NCI-H2107 treated with DMSO at 0.1 percent for 48 hours (cell line): Measurements from ENCODE around the gene FGD6.
"Not testable (repeated sequence)": the region's sequence is repeated elsewhere in the genome, so short reads cannot be mapped to it uniquely, and the experiment has no call there.

ENCODE experiments used
- DNase-seq: peaks from one replicate; lab custom pipeline; 2025; ENCODE audit not compliant: unreplicated experiment; lab: John Stamatoyannopoulos, UW

The FGD6 gene

GRCh38 chr12:95235621-95236020 lies 18.4 kb upstream of the FGD6 start:
- DNase-seq = not testable (repeated sequence)

DNA sequence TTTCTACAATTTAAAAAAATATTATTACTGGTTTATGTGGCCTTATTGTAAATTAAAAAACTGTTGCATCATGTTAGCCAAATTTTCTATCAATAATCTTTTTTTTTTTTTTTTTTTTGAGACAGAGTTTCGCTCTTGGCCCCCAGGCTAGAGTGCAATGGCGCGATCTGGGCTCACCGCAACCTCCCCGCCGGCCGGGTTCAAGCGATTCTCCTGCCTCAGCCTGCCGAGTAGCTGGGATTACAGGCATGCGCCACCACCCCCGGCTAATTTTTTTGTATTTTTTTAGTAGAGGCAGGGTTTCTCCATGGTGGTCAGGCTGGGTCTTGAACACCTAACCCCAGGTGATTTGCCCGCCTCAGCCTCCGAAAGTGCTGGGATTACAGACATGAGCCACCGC lies 16.9 kb upstream of the FGD6 start:
- not testable (repeated sequence) for DNase-seq

- no peak for DNase-seq
These were observed 13.9 kb upstream of the FGD6 start for GRCh38 chr12:95231190-95231589.

GRCh38 chr12:95230313-95230712 lies 13.0 kb upstream of the FGD6 start:
- DNase-seq = no peak

DNA sequence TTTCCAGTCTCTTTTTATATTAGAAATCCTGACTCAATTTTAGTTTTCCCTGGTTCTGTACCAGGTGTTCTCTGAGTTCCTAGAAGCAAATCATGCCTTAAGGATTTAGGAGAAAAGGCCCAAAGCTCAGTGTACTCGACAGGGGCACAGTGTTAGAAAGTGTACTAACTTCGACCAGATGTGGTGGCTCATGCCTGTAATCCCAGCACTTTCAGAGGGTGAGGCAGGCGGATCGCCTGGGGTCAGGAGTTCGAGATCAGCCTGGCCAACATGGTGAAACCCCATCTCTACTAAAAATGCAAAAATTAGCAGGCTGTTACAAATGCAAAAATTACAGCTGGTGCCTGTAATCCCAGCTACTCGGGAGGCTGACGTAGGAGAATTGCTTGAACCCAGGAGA lies 12.4 kb upstream of the FGD6 start:
- DNase-seq = no peak

DNA sequence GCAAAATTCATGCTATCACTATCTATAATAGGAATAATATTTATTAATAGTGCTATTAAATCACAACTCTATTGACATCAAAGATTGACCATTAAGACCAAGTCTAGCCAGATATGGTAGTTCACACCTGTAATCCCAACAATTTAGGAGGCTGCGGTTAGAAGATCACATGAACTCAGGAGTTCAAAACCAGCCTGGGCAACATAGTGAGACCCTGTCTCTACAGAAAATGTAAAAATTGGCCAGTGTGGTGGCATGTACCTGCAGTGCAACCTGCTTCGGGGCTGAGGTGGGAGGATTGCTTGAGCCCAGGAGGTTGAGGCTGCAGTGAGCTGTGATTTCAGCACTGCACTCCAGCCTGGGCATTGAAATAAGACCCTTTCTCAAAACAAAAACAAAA lies 11.3 kb upstream of the FGD6 start:
- DNase-seq = no peak

- DNase-seq = no peak
These were observed 10.6 kb upstream of the FGD6 start for GRCh38 chr12:95227818-95228356.

DNA sequence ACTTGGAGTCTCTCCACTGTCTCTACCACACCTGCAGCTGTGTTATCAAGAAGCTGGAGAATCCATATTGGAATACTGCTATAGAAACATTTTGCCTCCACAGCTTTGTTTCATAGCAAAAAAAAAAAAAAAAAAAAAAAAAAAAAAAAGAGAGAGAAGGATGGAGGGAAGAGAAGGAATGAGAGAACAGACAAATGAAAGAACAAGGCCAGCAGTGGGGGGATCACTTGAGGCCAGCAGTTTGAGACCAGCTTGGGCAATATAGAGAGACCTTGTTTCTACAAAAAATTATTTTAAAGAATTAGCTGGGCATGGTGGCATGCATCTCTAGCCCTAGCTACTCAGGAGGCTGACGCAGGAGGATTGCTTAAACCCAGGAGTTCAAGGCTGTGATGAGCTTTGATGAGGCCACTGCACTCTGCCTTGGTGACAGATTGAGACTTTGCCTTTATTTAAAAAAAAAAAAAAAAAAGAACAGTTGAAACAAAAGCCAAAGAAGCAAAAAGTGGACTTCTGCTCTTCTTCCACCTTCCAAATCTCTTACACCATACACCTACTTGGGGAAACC lies 8.5 kb upstream of the FGD6 start:
- no peak for DNase-seq

GRCh38 chr12:95224202-95225170 lies 7.2 kb upstream of the FGD6 start:
- DNase-seq = no peak

GRCh38 chr12:95220726-95221125 lies 3.5 kb upstream of the FGD6 start:
- no peak for DNase-seq

DNA sequence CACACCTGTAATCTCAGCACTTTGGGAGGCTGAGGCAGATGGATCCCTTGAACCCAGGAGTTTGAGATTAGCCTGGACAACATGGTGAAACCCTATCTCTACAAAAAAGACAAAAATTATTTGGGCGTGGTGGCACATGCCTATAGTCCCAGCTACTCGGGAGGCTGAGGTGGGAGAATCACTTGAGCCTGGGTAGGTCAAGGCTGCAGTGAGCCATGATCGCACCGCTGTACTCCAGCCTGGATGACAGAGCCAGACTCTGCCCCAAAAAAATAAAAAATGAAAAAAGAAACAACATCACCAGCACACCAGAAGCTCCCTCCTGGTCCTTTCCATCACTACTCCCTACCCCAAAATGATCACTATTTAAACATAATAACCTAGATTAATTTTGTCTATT lies 2.9 kb upstream of the FGD6 start:
- no peak for DNase-seq

- peak; percentile 67 for DNase-seq
These were observed 1.2 kb upstream of the FGD6 start for GRCh38 chr12:95218150-95219133.

GRCh38 chr12:95216711-95217376 lies 423 bp downstream of the FGD6 start:
- DNase-seq = peak; percentile 50

DNA sequence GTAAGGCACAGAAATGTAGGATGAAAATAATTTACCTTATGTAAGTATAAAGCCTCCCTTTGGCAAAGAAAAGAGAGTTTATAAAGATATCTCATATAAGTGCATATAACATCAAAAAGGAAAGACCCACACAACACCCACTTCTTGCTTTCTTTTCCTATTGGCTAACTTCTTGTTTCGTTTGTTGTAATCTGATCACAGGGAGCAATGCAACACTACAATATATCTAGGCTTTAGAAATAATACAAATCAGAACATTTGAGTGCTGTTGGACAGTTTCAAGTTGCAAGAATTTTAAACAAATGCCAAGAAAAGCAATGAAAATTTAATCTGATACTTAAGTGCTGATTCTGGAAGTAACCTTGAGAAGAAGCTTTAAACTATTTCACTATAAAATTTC lies 1.3 kb downstream of the FGD6 start:
- peak; percentile 45 for DNase-seq

- DNase-seq = no peak
These were observed 2.8 kb downstream of the FGD6 start for GRCh38 chr12:95214466-95214865.

DNA sequence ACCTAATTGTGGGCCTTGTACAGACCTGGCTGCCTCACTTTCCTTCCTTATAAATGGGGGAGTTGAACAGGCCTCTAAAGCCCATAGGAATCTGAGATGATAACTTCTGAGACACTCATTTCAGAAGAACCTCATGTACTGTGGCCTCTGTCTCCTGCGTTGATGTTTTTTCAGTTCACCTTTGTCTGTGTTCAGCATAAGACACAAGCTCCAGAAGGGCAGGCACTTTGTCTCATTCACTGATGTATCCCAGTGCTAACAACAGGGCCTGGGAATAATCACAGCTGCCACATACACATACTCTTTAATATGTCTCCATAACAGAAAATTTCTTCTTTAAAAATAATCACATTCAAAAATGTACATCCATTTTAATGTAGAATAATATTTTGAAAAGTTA lies 3.3 kb downstream of the FGD6 start:
- DNase-seq = no peak

DNA sequence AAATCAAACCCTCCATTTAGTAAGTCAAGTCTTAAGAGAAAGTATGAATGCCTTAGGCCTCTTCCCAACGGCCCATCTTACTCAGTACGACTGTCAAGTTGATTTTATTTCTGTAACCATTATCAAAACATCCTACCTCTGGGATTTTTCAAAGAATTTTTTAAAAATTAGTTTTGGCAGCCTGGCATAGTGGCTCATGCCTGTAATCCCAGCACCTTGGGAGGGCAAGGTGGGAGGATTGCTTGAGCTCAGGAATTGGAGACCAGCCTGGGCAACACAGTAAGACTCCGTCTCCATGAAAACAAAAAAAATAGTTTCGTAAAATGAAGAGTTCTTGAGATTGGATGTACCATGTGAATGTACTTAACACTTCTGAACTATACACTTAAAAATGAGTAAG lies 4.1 kb downstream of the FGD6 start:
- DNase-seq = no peak

- DNase-seq = no peak
These were observed 4.7 kb downstream of the FGD6 start for GRCh38 chr12:95212586-95212985.

- DNase-seq = peak; percentile 87
These were observed 8.6 kb downstream of the FGD6 start for GRCh38 chr12:95208678-95209077.

DNA sequence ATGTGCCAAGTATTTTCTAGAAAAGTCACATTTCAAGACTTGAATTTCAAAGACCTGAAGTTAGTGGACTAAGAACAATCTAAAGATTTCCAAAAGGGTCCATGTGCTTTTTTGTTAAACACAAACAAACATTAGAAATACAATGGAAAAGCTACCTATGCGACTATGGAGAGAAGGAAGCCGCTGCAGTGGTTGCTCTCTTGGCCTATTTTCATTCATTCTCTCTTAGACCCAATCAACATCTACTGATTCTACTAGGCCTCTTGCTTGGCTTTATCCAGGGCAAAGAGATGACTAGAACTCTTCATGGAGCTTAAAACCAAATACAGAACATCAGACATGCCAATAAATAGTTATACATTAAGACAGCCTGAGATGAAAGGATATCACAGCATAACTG lies 9.9 kb downstream of the FGD6 start:
- DNase-seq = no peak

GRCh38 chr12:95206916-95207315 lies 10.4 kb downstream of the FGD6 start:
- no peak for DNase-seq
